ENCODE results near the gene ATF3.
A peak's percentile ranks its signal among the peaks of the same experiment; 100 is the strongest.

- TF ChIP-seq, protein P1, sequence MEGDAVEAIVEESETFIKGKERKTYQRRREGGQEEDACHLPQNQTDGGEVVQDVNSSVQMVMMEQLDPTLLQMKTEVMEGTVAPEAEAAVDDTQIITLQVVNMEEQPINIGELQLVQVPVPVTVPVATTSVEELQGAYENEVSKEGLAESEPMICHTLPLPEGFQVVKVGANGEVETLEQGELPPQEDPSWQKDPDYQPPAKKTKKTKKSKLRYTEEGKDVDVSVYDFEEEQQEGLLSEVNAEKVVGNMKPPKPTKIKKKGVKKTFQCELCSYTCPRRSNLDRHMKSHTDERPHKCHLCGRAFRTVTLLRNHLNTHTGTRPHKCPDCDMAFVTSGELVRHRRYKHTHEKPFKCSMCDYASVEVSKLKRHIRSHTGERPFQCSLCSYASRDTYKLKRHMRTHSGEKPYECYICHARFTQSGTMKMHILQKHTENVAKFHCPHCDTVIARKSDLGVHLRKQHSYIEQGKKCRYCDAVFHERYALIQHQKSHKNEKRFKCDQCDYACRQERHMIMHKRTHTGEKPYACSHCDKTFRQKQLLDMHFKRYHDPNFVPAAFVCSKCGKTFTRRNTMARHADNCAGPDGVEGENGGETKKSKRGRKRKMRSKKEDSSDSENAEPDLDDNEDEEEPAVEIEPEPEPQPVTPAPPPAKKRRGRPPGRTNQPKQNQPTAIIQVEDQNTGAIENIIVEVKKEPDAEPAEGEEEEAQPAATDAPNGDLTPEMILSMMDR (IDR thresholded peaks at IDR 0.05 in 2 of 3, conservative IDR thresholded peaks at IDR 0.05 in 1 of 3; ENCODE audit: borderline replicate concordance in 1 of 3, insufficient read depth in 1 of 3, low read depth in 2 of 3, low read length in 2 of 3), result peak; percentile 84 to 96 (median 84)
- TF ChIP-seq SRF (IDR thresholded peaks at IDR 0.05; ENCODE audit: low read depth), result no peak
- TF ChIP-seq POLR2A (IDR thresholded peaks at IDR 0.05; ENCODE audit: borderline replicate concordance, extremely low read depth, insufficient read depth, insufficient read length), result no peak
- TF ChIP-seq POLR2AphosphoS5 (IDR thresholded peaks at IDR 0.05; ENCODE audit: low read depth, low read length), result 0 out of 2 replicates have a peak, but pooled peaks have one; percentile 12
- TF ChIP-seq ZFX (IDR thresholded peaks at IDR 0.05), result no peak
- TF ChIP-seq, protein P2, sequence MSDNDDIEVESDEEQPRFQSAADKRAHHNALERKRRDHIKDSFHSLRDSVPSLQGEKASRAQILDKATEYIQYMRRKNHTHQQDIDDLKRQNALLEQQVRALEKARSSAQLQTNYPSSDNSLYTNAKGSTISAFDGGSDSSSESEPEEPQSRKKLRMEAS (IDR thresholded peaks at IDR 0.05), result no peak
These were observed 56.9 kb downstream of the ATF3 start for GRCh38 chr1:212665241-212666115.
